Activated naive CD4-positive, alpha-beta T cell treated with anti-CD3 and anti-CD28 coated beads, Interleukin-2, amount 50 U/mL, for 16 hours (primary cell): ENCODE data around the gene DGCR2.
"Not testable (repeated sequence)": the region's sequence is repeated elsewhere in the genome, so short reads cannot be mapped to it uniquely, and the experiment has no call there.

Source experiments
- DNase-seq: peaks from one replicate; pipeline ENCODE4 v3.0.0-alpha.2; 2020

Gene DGCR2

GRCh38 chr22:19024956-19025489 lies 97.2 kb downstream of the DGCR2 start:
- not testable (repeated sequence) for DNase-seq

- not testable (repeated sequence) for DNase-seq
Measured at GRCh38 chr22:19023931-19024330, 98.3 kb downstream of the DGCR2 start.

GRCh38 chr22:19022755-19023154 lies 99.5 kb downstream of the DGCR2 start:
- no peak for DNase-seq

GRCh38 chr22:19019679-19020032 lies 102.6 kb downstream of the DGCR2 start:
- DNase-seq, result no peak

- no peak for DNase-seq
Measured at GRCh38 chr22:19019029-19019678, 103.1 kb downstream of the DGCR2 start.

- DNase-seq, result no peak
Measured at GRCh38 chr22:19018256-19018655, 104.0 kb downstream of the DGCR2 start.

GRCh38 chr22:19016081-19016766 lies 106.0 kb downstream of the DGCR2 start:
- DNase-seq, result no peak

- no peak for DNase-seq
Measured at GRCh38 chr22:19014886-19015285, 107.3 kb downstream of the DGCR2 start.

- not testable (repeated sequence) for DNase-seq
Measured at GRCh38 chr22:19013881-19014598, 108.2 kb downstream of the DGCR2 start.

- DNase-seq, result not testable (repeated sequence)
Measured at GRCh38 chr22:19013411-19013810, 108.8 kb downstream of the DGCR2 start.

GRCh38 chr22:19012308-19012986 lies 109.8 kb downstream of the DGCR2 start:
- DNase-seq, result no peak

- not testable (repeated sequence) for DNase-seq
Measured at GRCh38 chr22:19011611-19012010, 110.6 kb downstream of the DGCR2 start.

GRCh38 chr22:19011075-19011474 lies 111.1 kb downstream of the DGCR2 start:
- no peak for DNase-seq

GRCh38 chr22:19005905-19006304 lies 116.3 kb downstream of the DGCR2 start:
- DNase-seq, result no peak

GRCh38 chr22:19004471-19004870 lies 117.7 kb downstream of the DGCR2 start:
- no peak for DNase-seq

- DNase-seq, result no peak
Measured at GRCh38 chr22:19003508-19003907, 118.7 kb downstream of the DGCR2 start.

- no peak for DNase-seq
Measured at GRCh38 chr22:19002684-19003038, 119.6 kb downstream of the DGCR2 start.

- DNase-seq, result no peak
Measured at GRCh38 chr22:19001204-19001603, 121.0 kb downstream of the DGCR2 start.

- DNase-seq, result not testable (repeated sequence)
Measured at GRCh38 chr22:19000106-19000505, 122.1 kb downstream of the DGCR2 start.

GRCh38 chr22:18999416-18999815 lies 122.8 kb downstream of the DGCR2 start:
- no peak for DNase-seq

GRCh38 chr22:18999008-18999407 lies 123.2 kb downstream of the DGCR2 start:
- DNase-seq, result no peak

- DNase-seq, result no peak
Measured at GRCh38 chr22:18997925-18998315, 124.3 kb downstream of the DGCR2 start.

- no peak for DNase-seq
Measured at GRCh38 chr22:18997306-18997924, 124.8 kb downstream of the DGCR2 start.
